Measurements from ENCODE around the gene MYCBP2.

- TF ChIP-seq CTCF (conservative IDR thresholded peaks at IDR 0.05; ENCODE audit: low read length), result no peak
- no peak for TF ChIP-seq EZH2phosphoT487 (IDR thresholded peaks at IDR 0.05; ENCODE audit: borderline replicate concordance, low read depth, low read length)
Measured at GRCh38 chr13:77306458-77306857, 20.4 kb downstream of the MYCBP2 start.

Data from OCI-LY7 (cell line).